Measurements from ENCODE around the gene TMEM215.

- TF ChIP-seq CTCF (IDR thresholded peaks at IDR 0.05) (no peak), POLR2A (IDR thresholded peaks at IDR 0.05) (no peak)
Observed at GRCh38 chr9:32823551-32823950, 40.2 kb downstream of the TMEM215 start.
